MCF 10A (cell line): ENCODE results near the gene ABCG1. TPM values are rescaled to one million over a fixed set of nuclear protein-coding genes. Genes with fewer than 3 reads are reported as not detected.

Experiments
- BruUV-seq: library from RNA; stranded (reverse); fragments of 400-500 nt; replicated peaks from 2 replicates; lab custom pipeline; 2021; lab: Mats Ljungman, UMichigan
- CTCF ChIA-PET: fragments of 300-600 bp; sonication (Branson Sonifier 250); formaldehyde crosslinking; extraction: SDS; loops from one replicate; lab custom pipeline; 2021; ENCODE audit warnings: antibody characterized with exemption, inconsistent platforms; lab: Yijun Ruan, JAX
- POLR2A ChIA-PET: fragments of 300-600, 350-650 bp; sonication (Branson Sonifier 250); formaldehyde crosslinking; extraction: SDS; loops from one replicate; lab custom pipeline; 2020; ENCODE audit warnings: antibody characterized with exemption, inconsistent platforms; lab: Yijun Ruan, JAX
- DNase-seq: peaks from one replicate; pipeline ENCODE4 v3.0.0-alpha.2; 2018; ENCODE audit not compliant: unreplicated experiment
- H3K27ac Mint-ChIP-seq: one replicate; pipeline ENCODE4 v1.8.0; 2022; ENCODE audit warnings: mild to moderate bottlenecking, low read depth, mixed read lengths; ENCODE audit not compliant: unreplicated experiment
- H3K27me3 Mint-ChIP-seq: one replicate; pipeline ENCODE4 v1.8.0; 2022; ENCODE audit warnings: mixed read lengths; ENCODE audit not compliant: insufficient read depth, unreplicated experiment
- H3K36me3 Mint-ChIP-seq: one replicate; pipeline ENCODE4 v1.8.0; 2022; ENCODE audit warnings: mild to moderate bottlenecking, moderate library complexity, mixed read lengths; ENCODE audit not compliant: insufficient read depth, unreplicated experiment
- H3K4me1 Mint-ChIP-seq: one replicate; pipeline ENCODE4 v1.8.0; 2022; ENCODE audit warnings: mixed read lengths; ENCODE audit not compliant: insufficient read depth, unreplicated experiment
- H3K4me3 Mint-ChIP-seq: one replicate; pipeline ENCODE4 v1.8.0; 2022; ENCODE audit warnings: mild to moderate bottlenecking, moderate library complexity, mixed read lengths; ENCODE audit not compliant: unreplicated experiment
- H3K9me3 Mint-ChIP-seq: one replicate; pipeline ENCODE4 v1.8.0; 2022; ENCODE audit warnings: mixed read lengths; ENCODE audit not compliant: unreplicated experiment
- intact Hi-C: fragments of 100-400 bp; cut with micrococcal nuclease; formaldehyde crosslinking; loops from 2 replicates; pipeline ENCODE4 v1.14.1; 2022
- total RNA-seq: library from RNA; stranded (reverse); gene quantifications from 2 replicates; pipeline ENCODE4 v1.2.3, GENCODE V29; 2022
- TF ChIP-seq, protein P1 (sequence below): fragments of 200-600 bp; IDR thresholded peaks from one replicate; pipeline ENCODE4 v1.8.0; 2022; ENCODE audit warnings: antibody characterized with exemption, mild to moderate bottlenecking; ENCODE audit not compliant: unreplicated experiment

Gene ABCG1
- total RNA-seq, 1 experiment from 2014 or later, result 25.5 TPM

DNA sequence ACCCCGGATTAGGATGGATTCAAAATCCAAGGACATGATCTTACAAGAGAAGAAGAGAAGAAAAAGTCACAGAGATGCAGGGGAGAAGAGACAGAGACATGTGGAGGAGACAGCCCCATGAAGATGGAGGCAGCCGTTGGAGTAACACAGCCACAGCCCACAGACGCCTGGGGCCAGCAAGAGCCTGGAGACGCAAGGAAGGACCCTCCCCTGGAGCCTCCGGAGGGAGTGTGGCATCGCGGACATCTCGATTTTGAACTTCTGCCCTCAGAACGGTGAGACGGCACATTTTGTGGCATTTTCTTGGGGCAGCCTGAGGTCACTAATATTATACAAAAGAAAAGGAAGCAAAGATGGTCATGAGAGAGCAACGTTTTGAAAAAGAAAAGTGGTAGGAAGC is 28.8 kb downstream of the ABCG1 start:
- TF ChIP-seq, protein P1, sequence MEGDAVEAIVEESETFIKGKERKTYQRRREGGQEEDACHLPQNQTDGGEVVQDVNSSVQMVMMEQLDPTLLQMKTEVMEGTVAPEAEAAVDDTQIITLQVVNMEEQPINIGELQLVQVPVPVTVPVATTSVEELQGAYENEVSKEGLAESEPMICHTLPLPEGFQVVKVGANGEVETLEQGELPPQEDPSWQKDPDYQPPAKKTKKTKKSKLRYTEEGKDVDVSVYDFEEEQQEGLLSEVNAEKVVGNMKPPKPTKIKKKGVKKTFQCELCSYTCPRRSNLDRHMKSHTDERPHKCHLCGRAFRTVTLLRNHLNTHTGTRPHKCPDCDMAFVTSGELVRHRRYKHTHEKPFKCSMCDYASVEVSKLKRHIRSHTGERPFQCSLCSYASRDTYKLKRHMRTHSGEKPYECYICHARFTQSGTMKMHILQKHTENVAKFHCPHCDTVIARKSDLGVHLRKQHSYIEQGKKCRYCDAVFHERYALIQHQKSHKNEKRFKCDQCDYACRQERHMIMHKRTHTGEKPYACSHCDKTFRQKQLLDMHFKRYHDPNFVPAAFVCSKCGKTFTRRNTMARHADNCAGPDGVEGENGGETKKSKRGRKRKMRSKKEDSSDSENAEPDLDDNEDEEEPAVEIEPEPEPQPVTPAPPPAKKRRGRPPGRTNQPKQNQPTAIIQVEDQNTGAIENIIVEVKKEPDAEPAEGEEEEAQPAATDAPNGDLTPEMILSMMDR, result no peak
- POLR2A ChIA-PET, result no interaction called here
- CTCF ChIA-PET, result no interaction called here
- H3K27ac Mint-ChIP-seq, result no peak overlapping the region
- H3K4me1 Mint-ChIP-seq, result peaks cover 11% of the 10 kb centered on the region
- no peak for DNase-seq
- intact Hi-C loops, result no loop called here
- no peak overlapping the region for H3K4me3 Mint-ChIP-seq
- H3K9me3 Mint-ChIP-seq, result no peaks in the 10 kb centered on the region
- no TSS peak for BruUV-seq
- peaks cover 6% of the 10 kb centered on the region for H3K36me3 Mint-ChIP-seq
- H3K27me3 Mint-ChIP-seq, result no peaks in the 10 kb centered on the region

DNA sequence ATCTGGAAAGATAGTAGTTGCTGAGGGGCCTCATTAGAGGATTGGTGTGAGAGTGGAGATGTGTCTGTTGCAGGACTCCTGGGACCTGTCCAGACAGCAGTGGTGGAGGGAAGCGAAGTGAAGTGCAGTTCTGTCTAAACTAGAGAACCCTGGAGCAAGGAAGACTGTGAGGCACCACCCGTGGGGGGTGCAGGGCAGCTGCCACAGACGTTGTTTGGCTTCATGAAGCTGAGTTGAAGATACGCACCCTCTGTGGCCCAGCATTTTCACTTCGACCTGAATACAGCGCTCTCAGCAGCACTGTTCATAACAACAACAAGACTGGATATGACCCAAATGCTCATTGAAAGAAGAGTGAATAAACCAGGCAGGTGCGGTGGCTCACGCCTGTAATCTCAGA is 29.3 kb downstream of the ABCG1 start:
- intact Hi-C loops, result no loop called here
- Mint-ChIP-seq H3K27ac (no peak overlapping the region), H3K9me3 (no peaks in the 10 kb centered on the region), H3K4me3 (no peak overlapping the region), H3K4me1 (peaks cover 11% of the 10 kb centered on the region), H3K27me3 (no peaks in the 10 kb centered on the region), H3K36me3 (peaks cover 6% of the 10 kb centered on the region)
- DNase-seq, result no peak
- TF ChIP-seq, protein P1, result no peak
- ChIA-PET POLR2A (no interaction called here), CTCF (no interaction called here)
- BruUV-seq, result no TSS peak

GRCh38 chr21:42248783-42249597 is 30.1 kb downstream of the ABCG1 start:
- no peak overlapping the region for H3K27ac Mint-ChIP-seq

More at GRCh38 chr21:42248783-42249597, 30.1 kb downstream of the ABCG1 start:
- TF ChIP-seq, protein P1, result no peak
- H3K4me3 Mint-ChIP-seq, result no peak overlapping the region
- no TSS peak for BruUV-seq
- no peak for DNase-seq
- H3K9me3 Mint-ChIP-seq, result no peaks in the 10 kb centered on the region
- H3K36me3 Mint-ChIP-seq, result peaks cover 1% of the 10 kb centered on the region
- ChIA-PET CTCF (interaction anchor here (1.3 kb wide), 1 partner anchor 85 kb away, joined by 3 read pairs; no protein-coding TSS in a partner anchor), POLR2A (no interaction called here)
- no peaks in the 10 kb centered on the region for H3K27me3 Mint-ChIP-seq
- H3K4me1 Mint-ChIP-seq, result peaks cover 11% of the 10 kb centered on the region
- intact Hi-C loops, result no loop called here
